Omental fat pad (tissue), 4 donors: ENCODE data around the gene TNFRSF8. TPM values are rescaled to one million over a fixed set of nuclear protein-coding genes. Genes with fewer than 3 reads are reported as not detected.

ENCODE experiments used
- ATAC-seq: fragments of 150-250 bp; one replicate; pipeline ENCODE4 v1.9.1; 2016; ENCODE audit warnings: mild to moderate bottlenecking, moderate library complexity; ENCODE audit not compliant: low FRiP score
- DNase-seq: peaks from one replicate; pipeline ENCODE4 v3.0.0-alpha.2; 2019; ENCODE audit warnings: low spot score
- total RNA-seq, 4 donors: library from RNA; depleted of rRNA; stranded (reverse); fragments of >200 nt; gene quantifications; one replicate each; pipeline ENCODE4 v1.1.0, GENCODE V29; 2016
- TF ChIP-seq, protein P1 (sequence below), 3 donors: fragments of 450-650 bp; IDR thresholded peaks; one replicate each; pipeline ENCODE4 v1.5.1; 2016 to 2017; ENCODE audit warnings: antibody characterized with exemption in 3 of 3, mild to moderate bottlenecking in 3 of 3, moderate library complexity in 2 of 3

Gene TNFRSF8
- total RNA-seq, 4 donors from 2014 or later = 2.9 to 31.9 (median 5.1) TPM

- ATAC-seq (no peak), DNase-seq (no peak)
- TF ChIP-seq, protein P1, sequence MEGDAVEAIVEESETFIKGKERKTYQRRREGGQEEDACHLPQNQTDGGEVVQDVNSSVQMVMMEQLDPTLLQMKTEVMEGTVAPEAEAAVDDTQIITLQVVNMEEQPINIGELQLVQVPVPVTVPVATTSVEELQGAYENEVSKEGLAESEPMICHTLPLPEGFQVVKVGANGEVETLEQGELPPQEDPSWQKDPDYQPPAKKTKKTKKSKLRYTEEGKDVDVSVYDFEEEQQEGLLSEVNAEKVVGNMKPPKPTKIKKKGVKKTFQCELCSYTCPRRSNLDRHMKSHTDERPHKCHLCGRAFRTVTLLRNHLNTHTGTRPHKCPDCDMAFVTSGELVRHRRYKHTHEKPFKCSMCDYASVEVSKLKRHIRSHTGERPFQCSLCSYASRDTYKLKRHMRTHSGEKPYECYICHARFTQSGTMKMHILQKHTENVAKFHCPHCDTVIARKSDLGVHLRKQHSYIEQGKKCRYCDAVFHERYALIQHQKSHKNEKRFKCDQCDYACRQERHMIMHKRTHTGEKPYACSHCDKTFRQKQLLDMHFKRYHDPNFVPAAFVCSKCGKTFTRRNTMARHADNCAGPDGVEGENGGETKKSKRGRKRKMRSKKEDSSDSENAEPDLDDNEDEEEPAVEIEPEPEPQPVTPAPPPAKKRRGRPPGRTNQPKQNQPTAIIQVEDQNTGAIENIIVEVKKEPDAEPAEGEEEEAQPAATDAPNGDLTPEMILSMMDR (IDR thresholded peaks at IDR 0.05) = no peak
Observed at GRCh38 chr1:12121212-12122003, 58.3 kb downstream of the TNFRSF8 start.

DNA sequence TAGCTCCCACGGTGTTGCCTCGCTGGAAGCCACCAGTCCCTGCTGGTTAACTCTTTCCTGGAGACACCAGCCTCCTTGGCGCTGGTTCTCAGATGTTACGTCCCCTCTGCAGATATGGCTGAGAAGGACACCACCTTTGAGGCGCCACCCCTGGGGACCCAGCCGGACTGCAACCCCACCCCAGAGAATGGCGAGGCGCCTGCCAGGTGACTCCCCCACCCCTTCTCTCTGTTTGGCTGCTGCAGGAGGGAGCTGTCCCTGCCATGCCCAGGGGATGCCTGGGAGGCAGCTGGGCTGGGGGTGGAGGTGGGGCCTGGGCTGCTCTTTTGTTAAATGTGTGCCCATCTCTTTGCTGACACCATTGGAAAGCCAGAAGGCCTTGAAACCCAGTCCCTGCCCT lies 60.1 kb downstream of the TNFRSF8 start:
- ATAC-seq (no peak), DNase-seq (no peak)
- TF ChIP-seq, protein P1 (IDR thresholded peaks at IDR 0.05) = no peak

- ATAC-seq = peak; percentile 58
Observed at GRCh38 chr1:12124693-12125421, 61.8 kb downstream of the TNFRSF8 start.

GRCh38 chr1:12125422-12126355 lies 62.6 kb downstream of the TNFRSF8 start:
- no peak for DNase-seq
- ATAC-seq = no peak
- TF ChIP-seq, protein P1 (IDR thresholded peaks at IDR 0.05) = no peak

More at GRCh38 chr1:12124693-12125421, 61.8 kb downstream of the TNFRSF8 start:
- TF ChIP-seq, protein P1 (IDR thresholded peaks at IDR 0.05) = peak in 2 of 3 donors; percentile 87 to 98
- DNase-seq = peak; percentile 80

DNA sequence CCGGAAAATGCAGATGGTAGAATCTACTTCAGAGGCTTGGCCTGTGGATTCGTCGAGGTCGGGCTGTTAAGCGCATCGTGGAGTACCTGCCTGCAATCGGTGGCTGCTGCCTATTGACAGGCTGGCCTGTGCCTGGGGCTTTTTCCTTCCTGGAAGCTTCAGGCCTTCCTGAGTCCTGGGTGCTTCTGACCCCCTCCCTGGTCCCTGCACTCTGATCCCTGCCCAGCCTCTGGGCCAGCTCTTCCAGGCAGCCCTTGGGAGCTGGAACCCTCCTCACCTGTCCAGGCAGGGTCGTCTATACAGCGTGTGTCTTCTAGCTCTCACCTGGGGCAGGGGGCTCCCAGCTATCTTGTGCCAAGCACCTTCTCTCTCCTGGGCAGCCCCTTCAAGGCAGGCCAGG lies 63.7 kb downstream of the TNFRSF8 start:
- DNase-seq (no peak), ATAC-seq (no peak)
- TF ChIP-seq, protein P1 (IDR thresholded peaks at IDR 0.05) = no peak

GRCh38 chr1:12127206-12127810 lies 64.2 kb downstream of the TNFRSF8 start:
- DNase-seq (no peak), ATAC-seq (no peak)
- TF ChIP-seq, protein P1 (IDR thresholded peaks at IDR 0.05) = no peak
